ENCODE results near the gene TMEM125.

TMEM125 gene

GRCh38 chr1:43247256-43247921 is 22.4 kb upstream of the TMEM125 start:
- no peak for DNase-seq (ENCODE audit: low read depth)

- no peak for DNase-seq (ENCODE audit: low read depth)
Measured at GRCh38 chr1:43250351-43250761, 19.4 kb upstream of the TMEM125 start.

- no peak for DNase-seq (ENCODE audit: low read depth)
Measured at GRCh38 chr1:43251024-43251423, 18.8 kb upstream of the TMEM125 start.

- no peak for DNase-seq (ENCODE audit: low read depth)
Measured at GRCh38 chr1:43252225-43252624, 17.6 kb upstream of the TMEM125 start.

- no peak for DNase-seq (ENCODE audit: low read depth)
Measured at GRCh38 chr1:43253173-43253572, 16.6 kb upstream of the TMEM125 start.

GRCh38 chr1:43253876-43254275 is 15.9 kb upstream of the TMEM125 start:
- DNase-seq (ENCODE audit: low read depth), result no peak

GRCh38 chr1:43255438-43256210 is 14.2 kb upstream of the TMEM125 start:
- no peak for DNase-seq (ENCODE audit: low read depth)

- DNase-seq (ENCODE audit: low read depth), result no peak
Measured at GRCh38 chr1:43256675-43257570, 12.9 kb upstream of the TMEM125 start.

GRCh38 chr1:43258370-43258769 is 11.4 kb upstream of the TMEM125 start:
- DNase-seq (ENCODE audit: low read depth), result no peak

GRCh38 chr1:43265431-43265830 is 4.4 kb upstream of the TMEM125 start:
- DNase-seq (ENCODE audit: low read depth), result no peak

- no peak for DNase-seq (ENCODE audit: low read depth)
Measured at GRCh38 chr1:43266881-43267280, 2.9 kb upstream of the TMEM125 start.

GRCh38 chr1:43267291-43267805 is 2.4 kb upstream of the TMEM125 start:
- DNase-seq (ENCODE audit: low read depth), result no peak

GRCh38 chr1:43267818-43268425 is 1.9 kb upstream of the TMEM125 start:
- no peak for DNase-seq (ENCODE audit: low read depth)

GRCh38 chr1:43270421-43271095 is 775 bp downstream of the TMEM125 start:
- DNase-seq (ENCODE audit: low read depth), result no peak

GRCh38 chr1:43271186-43272118 is 1.7 kb downstream of the TMEM125 start:
- no peak for DNase-seq (ENCODE audit: low read depth)

GRCh38 chr1:43272161-43272560 is 2.4 kb downstream of the TMEM125 start:
- no peak for DNase-seq (ENCODE audit: low read depth)

- DNase-seq (ENCODE audit: low read depth), result no peak
Measured at GRCh38 chr1:43272576-43273571, 3.1 kb downstream of the TMEM125 start.

- DNase-seq (ENCODE audit: low read depth), result no peak
Measured at GRCh38 chr1:43273708-43274107, 3.9 kb downstream of the TMEM125 start.
